ENCODE data around the gene UQCRHL.
"Not testable (repeated sequence)": the region's sequence is repeated elsewhere in the genome, so short reads cannot be mapped to it uniquely, and the experiment has no call there.

The UQCRHL gene

DNA sequence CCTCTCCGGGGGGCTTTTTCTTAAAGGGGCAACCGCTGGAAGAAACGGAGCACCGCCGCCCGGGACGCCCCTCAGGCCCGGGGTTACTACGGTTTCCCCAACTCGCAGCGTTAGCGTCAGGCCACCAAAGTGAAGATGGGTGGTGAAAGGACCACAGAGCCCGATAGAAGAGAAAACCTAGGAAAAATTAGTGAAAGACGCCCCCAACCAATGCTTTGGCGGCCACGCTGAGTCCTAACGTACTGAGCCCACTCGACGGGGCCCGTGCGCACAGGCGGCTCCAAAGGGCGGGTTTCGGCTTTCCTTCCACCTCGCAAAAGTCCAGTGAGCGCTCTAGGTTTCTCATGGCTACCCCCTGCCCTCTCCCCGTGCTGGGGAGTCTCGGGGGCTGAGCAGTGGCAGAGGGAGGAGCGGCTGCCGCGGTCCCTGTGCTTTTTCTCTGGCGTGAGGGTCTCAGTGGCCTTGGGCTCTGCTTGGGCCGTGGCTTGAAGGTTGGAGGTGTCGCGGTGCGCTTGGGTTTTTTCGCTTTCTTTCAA, 27.8 kb upstream of the UQCRHL start:
- peak in 1 of 2 experiments; percentile 65 for DNase-seq

DNA sequence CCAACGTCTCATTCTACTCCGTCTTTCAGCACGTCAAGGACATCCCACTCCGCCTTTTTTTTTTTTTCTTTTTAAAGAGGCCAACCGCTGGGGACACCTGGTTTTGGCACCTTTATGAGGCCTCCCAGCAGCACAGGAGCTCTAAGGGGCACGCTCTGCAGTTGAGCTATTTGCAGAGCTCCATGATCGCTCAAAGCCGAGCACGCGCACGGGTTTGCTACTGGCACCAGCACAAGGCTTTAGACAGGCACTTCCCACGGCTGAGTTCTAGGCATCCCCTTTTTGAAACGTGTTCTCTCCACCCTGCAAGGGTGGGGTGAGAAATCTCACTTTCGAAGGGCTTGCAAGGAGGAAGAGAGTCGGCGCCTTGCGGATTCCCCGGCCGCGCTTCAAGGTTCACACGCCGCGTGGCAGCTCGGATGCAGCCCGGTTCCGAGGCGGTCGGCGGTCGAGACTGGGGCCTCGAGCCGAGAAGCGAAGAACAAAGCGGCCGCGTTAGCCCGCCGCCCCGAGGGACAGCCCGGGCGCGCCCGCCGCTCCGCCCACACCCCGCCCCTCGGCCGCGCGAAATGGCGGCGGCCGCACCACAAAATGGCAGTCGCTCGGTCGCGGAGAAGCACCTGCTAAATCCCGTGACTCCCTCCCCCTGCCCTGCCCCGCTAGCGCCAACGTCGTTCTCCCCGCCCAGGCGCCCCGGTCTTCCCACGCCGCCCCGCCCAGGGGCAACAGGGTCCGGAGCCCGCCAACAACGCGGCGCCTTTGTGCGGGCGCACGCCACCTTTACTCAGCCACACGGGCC, 27.2 kb upstream of the UQCRHL start:
- DNase-seq = peak; percentile 92 to 97

DNA sequence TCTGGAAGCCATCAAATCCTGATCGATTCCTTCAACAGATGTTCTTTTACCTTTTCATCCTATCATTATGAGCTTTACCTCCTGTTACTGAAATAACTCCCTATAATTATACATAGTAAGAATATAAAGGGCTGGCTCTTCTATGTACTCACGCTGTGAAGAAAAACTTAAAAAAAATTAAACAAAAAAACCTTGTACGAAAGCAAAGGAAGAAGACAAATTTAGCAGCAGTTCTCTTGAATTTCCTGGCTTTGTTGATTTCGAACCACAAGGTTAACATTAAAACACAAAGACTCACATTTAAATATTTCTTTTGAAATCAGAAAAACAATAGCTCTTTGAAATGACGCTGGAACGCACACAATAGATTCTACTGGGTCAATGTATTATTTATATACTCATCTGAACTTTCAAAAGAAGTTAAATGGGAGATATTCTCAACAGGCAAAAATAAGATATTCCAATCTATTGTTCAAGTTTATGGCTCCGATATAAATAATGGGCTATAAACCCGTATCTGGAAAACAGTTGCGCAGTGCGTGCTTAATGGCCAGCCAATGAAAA, 26.5 kb upstream of the UQCRHL start:
- no peak for DNase-seq

DNA sequence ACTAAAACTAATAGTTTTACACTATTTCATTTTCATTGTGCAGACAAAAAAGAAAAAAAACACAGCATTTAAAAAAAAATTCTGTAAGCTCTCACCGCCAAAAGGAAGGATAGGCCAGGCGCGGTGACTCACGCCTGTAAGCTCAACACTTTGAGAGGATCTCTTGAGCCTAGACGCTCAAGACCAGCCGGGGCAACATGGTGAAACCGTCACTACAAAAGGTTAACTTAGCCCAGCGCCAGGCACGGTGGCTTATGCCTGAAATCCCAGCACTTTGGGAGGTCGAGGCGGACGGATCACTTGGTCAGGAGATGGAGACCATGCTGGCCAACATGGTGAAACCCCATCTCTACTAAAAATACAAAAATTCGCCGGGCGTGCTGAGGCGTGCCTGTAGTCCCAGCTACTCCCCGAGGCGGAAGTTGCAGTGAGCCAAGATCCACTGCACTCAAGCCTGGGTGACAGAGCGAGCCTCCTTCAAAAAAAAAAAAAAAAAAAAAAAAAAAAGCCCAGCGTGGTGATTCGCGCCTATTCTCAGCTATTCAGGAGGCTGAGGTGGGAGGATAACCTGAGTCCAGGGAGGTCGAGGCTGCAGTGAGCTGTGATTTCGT, 25.7 kb upstream of the UQCRHL start:
- DNase-seq = no peak

DNA sequence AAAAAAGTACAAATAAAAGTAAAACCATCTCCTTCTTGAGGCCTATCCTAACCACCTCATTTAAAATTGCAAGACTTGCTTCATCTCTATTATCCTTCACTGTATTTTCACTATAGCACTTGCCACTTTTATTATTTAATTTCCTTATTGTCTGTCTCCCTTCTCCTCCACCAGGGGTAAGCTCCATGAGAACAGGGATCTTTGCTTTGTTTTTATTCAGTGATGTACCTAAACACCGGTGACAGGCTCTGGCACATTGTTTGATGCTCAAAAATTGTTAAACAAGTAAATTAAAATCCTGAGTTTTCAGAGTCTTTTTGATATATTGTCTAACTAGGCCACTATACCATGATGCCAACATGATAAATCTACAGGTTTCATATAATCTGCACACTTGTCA, 22.8 kb upstream of the UQCRHL start:
- DNase-seq = no peak

DNA sequence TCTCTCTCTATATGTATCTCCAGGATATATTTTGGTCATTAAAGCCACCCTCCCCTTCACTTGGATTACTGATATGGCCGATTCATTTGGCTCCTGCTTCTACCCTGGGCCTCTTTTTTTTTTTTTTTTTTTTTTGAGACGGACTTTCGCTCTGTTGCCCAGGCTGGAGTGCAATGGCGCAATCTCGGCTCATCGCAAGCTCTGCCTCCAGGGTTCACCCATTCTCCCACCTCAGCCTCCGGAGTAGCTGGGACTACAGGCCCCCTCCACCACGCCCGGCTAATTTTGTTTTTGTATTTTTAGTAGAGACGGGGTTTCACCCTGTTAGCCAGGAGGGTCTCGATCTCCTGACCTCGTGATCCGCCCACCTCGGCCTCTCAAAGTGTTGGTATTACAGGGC, 21.5 kb upstream of the UQCRHL start:
- DNase-seq = not testable (repeated sequence)

DNA sequence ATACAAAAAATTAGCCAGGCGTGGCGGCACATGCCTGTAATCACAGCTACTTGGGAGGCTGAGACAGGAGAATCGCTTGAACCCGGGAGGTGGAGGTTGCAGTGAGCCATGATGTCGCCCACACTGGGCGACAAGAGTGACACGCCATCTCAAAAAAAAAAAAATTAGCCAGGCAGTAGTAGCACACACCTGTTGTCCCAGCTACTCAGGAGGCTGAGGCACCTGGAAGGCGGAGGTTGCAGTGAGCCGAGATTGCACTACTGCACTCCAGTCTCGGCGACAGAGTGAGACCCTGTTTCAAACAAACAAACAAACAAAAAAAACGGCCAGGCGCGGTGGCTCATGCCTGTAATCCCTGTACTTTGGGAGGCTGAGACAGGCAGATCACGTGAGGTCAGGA, 20.1 kb upstream of the UQCRHL start:
- DNase-seq = not testable (repeated sequence)

DNA sequence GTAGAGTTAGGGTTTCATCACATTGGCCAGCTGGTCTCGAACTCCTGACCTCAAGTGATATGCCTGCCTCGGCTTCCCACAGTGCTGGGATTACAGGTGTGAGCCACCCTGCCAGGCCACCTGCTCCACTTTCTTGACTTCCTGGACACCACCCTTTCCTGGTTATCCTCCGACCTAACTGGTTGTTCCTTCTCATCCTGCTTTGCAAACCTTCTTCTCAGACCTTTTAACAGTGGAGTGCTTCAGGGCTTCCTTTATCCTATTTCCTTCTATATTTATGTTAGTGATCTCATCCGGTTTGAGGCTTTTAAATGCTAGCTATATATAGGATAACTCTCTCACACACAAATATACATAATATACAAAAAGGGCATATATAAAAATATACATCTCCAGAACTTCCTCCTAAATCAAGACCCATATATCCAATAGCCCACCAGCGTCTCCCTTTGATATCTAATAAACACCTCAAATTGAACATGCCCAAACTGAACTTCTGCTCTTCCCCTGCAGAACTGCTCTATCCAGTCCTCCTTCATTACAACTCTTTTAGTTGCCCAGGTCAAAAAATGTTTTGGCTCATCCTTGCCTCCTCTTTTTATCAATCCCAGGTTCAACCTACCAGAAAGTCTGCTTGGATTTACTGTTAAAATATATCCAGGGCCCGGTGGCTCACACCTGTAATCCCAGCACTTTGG, 19.5 kb upstream of the UQCRHL start:
- DNase-seq = no peak

DNA sequence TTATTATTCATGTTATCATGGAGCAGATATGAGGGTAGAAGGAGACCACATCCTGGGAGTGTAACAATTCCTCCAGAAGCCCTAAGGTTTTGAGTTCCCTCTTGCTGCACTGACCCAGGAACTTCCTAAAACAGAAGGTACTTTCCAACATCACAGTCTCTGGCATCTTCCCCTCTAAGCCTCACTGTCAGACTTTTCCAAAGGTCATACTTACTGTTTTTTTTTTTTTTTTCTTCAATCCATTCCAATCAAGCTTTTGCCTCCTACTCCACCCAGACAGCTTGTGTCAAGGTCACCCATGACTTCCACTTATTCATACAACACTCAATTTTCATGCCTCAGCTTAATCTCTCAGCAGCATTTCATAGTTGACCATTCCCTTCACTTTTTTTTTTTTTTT, 18.4 kb upstream of the UQCRHL start:
- no peak for DNase-seq

DNA sequence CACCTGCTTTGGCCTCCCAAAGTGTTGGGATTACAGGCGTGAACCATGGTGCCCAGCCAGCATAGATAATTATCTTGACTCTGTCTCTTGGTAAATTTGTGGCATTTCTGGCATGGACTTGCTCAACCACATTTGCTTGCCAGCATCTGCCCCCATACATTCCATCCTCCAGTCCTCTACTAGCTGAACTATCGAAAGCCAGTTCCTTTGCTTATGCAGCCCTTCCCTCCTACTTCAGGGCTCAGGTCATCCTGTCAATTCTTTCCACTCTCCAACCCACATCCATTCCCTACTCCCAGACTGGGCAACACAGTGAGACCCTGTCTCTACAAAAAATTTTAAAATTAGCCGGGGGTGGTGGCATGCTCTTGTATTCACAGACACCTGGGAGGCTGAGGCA, 13.0 kb upstream of the UQCRHL start:
- DNase-seq = no peak

DNA sequence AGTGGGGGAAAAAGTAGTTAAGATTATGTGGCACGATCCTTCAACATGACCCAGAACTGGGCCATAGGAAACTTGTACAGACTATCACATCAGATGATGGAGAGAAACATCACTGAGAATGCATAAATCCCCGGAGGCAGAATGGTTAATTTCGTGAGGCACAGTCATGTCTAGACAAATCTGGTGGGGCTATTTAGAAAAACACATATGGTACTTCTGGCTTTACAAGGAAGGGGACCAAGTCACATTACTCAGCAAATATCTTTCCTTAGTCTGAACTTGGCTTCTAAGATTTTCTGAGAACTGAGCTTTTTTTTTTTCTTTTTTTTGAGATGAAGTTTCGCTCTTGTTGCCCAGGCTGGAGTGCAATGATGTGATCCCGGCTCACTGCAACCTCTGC, 9.2 kb upstream of the UQCRHL start:
- no peak for DNase-seq

DNA sequence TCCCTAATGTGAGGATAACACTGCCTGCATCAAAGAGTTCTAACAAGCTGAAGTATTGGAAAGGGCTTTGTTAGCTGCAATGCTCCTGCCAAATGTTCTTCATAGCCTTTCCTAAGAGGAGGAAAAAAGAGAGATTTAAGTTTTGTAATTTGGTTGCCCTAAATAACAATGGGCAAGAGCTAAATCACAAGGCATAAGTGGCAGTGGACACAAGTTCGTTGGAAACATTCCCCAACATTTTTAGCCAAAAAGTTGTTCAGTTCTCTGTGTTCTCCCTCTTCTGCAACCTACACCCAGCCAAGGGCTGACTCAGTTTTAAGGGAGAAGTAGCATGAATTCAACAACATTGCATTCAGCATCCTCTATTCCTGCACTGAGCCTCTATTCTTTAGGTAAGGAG, 2.6 kb upstream of the UQCRHL start:
- no peak for DNase-seq

DNA sequence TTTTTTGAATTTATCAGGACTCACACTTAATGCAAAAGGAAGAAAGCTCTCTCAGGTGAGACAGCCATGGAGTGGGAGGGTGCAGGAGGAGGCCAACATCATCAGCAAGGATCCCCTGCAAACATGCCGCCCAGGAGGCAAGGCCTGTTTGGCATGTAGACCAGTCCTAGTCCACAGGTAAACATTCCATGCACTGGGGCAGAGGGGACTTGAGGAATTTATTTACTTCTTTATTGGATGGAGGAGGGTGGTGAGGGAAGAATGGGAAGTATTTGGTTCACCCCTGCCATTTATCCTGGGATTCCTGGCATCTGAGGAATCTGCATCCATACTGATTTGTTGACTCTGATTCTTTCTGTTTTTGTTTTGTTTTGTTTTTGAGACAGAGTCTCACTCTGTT, 1.5 kb upstream of the UQCRHL start:
- DNase-seq = no peak

DNA sequence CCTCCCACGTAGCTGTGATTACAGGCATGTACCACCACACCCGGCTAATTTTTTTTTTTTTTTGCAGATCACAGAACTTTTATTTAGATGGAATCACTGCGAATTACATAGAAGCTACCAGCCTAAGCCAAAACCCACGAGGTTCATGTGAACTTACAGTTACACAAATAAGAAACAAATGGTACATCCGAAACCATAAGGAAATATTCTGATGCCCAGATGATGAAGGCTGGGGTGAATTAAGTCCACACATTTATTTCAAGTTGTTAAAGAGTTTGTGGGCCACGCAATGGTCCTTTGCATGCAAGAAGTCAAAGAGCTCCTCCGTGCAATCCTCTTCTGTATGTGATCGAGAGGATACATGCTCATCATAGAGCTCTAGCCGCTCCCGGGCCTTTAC, 328 bp downstream of the UQCRHL start:
- no peak for DNase-seq

DNA sequence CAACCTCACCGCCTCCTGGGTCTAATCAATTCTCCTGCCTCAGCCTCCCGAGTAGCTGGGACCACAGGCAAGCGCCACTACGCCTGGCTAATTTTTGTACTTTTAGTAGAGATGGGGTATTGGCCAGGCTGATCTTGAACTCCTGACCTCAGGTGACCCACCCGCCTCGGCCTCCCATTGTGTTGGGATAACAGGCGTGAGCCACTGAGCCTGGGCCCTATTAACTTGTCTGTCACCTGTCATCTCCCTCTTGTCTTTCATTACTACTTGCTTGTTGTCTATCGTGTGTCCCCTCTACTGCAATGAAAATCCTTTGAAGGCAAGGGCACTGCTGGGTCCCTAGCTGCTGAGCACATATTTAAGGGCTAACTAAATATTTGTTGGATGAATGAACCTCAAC, 3.4 kb downstream of the UQCRHL start:
- no peak for DNase-seq

DNA sequence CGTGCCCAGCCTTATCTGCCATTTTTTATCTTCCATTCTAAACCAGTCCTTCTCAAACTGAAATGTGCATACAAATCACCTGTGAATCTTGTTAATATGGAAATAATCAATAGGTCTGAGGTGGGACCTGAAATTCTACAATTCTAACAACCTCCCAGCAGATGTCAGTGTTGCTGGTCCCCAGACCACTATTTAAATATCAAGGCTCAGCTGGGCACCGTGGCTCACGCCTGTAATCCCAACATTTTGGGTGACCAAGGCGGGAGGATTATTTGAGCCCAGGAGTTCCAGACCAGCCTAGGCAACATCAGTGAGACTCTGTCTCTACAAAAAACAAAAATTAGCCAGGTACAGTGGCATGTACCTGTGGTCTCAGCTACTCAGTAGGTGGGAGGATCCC, 4.1 kb downstream of the UQCRHL start:
- DNase-seq = peak in 1 of 2 experiments; percentile 33

DNA sequence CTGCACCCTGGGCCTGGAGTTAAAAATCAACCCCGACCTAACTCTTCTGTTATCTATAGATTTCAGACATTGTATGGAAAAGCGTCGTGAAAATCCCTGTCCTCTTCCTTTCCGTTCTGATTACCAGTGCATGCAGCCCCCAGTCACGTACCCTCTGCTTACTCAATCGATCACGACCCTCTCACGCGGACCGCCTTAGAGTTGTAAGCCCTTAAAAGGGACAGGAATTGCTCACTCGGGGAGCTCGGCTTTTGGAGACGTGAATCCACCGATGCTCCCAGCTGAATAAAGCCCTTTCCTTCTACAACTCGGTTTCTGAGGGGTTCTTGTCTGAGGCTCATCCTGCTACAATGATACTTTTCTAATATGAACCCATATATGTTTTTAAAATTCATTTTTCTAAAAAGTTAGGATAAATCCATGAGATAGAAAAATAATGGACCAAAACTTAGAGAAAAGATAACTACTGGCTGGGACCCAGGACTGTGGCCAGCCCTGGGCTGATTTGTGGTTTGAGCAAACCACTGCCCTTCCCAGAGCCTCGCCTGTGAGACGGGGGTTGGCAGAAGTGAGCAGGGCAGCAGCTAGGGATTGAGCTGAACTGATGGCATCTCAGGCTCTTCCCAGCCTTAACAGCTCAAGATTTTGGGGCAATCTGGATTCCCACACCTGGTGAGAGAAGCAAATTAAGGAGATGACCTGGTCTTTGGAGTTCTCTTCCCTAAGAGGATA, 5.0 kb downstream of the UQCRHL start:
- no peak for DNase-seq

DNA sequence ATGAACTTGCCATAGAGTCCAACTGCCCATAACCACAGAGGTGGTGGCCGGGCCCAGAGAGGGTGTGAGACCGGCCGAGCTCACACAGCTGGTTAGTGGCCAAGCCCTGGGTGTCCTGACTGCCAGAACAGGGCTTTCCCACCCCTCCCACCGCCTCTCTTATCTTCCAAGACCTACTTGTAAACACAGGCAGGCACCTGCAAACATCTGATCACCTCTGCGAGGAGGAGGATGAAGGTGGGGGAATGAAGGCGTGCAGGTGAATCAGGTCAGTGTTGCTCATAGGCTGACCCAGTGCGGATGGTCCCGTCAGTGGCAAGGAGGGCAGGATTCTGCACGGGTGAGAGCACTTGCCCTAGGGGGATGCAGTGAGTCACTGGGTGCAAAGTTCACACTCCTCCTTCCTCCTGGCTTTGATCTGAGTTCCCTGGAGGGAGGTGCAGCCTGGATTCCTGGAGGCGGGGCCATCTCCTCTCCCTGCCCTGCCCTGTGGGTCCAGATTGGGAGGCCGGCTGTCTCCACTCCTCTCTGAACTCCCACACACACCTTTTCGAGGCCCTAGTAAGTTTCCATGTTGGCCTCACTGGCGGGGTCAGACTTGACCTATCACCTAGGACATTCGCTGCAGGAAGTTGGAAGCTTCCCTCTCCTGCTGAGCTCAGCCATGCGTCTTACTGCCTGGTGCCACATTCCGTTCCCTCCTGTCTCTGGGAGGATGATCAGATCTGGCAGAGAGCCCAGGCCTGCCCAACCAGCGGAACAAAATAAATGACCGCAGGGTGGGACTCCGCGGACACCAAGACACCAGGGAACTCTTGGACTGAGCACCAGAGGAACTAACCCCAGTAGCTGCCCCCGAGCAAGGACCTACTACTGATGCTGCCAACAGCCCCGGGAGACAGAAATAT, 7.3 kb downstream of the UQCRHL start:
- no peak for DNase-seq

DNA sequence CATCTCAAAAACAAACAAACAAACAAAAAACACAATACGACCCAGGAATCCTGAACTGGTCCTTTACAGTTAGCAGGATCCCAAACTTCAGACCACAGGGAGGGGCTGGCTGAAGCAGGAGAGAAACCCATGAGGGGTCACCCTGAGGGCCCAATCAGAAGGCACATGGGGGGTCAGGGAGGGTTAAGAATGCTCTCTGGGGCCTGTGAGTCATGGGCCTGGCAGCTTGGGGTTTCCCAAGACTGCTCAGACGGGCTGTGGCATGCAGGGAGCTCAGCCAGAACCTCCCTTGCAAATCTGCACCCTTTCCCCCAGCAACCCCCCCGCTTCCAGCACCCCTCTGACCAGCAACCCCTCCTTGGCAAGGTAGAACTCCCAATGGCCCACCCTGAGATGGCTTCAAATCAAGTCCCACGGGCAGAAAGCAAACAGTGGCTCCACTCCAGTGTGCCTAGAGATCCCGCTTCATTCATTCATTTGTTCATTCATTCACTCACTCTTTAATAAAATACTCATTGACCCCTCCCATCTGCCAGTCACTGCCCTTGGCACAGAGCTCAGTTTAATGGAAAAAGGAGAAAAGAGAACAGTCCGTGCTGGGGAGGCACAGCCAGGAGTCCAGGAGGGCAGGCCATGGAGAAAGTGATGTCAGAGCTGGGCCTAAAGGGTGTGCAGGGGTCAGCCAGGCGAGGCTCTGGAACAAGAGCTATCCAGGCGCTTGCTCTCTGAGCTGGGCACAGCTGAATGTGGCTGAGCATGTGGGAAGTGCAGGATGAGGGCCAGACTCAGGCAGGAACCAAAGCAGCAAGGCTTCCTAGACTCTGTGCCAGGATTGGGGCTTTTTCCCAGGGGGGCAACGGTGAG, 8.2 kb downstream of the UQCRHL start:
- no peak for DNase-seq

DNA sequence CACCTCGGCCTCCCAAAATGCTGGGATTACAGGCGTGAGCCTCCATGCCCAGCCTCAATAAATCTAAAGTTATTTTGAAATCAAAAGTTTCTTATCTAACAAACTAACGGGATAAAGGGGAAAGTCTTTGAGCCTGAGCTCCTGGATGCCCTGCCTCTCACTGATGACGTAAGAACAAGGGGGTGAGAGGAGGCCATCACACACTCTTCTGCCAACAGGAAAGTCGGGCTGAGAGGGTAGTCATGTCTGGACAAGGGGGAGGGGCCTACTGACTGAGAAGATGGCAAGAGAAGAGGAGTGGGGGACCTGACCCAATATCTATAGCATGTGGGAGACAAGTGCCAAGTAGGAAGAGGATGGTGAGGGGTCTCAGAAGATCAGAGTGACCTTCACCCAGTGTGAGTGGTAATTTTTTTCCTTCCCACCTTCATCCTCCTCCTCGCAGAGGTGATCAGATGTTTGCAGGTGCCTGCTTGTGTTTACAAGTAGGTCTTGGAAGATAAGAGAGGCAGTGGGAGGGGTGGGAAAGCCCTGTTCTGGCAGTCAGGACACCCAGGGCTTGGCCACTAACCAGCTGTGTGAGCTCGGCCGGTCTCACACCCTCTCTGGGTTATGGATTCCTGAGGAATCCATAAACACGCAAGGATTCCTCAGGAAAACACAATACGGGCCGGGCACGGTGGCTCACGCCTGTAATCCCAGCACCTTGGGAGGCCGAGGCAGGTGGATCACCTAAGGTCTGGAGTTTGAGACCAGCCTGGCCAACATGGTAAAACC, 9.6 kb downstream of the UQCRHL start:
- DNase-seq = no peak

Data from NCI-H446 (cell line).